NT2/D1 (cell line): ENCODE measurements around the gene TEF.

Source experiments
- SUZ12 ChIP-seq: IDR thresholded peaks from 2 replicates; pipeline ENCODE4 v1.6.1; 2011; ENCODE audit not compliant: insufficient read length, insufficient read depth; ENCODE audit errors: extremely low read depth
- YY1 ChIP-seq: IDR thresholded peaks from 2 replicates; pipeline ENCODE4 v1.6.1; 2011; ENCODE audit not compliant: insufficient read length, insufficient read depth
- ZNF274 ChIP-seq: IDR thresholded peaks from 2 replicates; pipeline ENCODE4 v1.6.1; 2011; ENCODE audit warnings: mild to moderate bottlenecking, low read depth, low read length

DNA sequence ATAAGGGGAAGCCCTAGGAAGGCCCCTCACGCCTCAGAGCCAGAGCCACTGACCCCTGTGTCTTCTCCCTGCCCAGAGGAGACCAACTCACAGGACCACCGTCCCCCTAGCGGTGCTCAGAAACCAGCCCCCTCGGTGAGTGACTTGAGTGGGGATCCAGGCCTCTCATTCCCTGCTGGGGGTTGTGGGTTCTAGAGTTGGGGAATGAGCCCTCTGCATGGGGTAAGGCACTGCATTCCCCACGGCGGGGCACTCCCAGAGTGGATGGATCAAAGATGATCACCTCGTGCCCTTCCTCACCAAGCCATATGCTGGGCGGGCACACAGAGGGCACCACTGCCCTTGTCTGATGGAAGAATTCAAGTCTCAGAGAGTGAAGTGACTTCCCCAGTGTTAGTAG, 40.7 kb upstream of the TEF start:
- TF ChIP-seq ZNF274 (no peak), YY1 (no peak), SUZ12 (no peak)
